Forelimb muscle (tissue), 1 donor: ENCODE results near the gene STX16. TPM values are rescaled to one million over a fixed set of nuclear protein-coding genes. Genes with fewer than 3 reads are reported as not detected.
"Not testable (repeated sequence)": the region's sequence is repeated elsewhere in the genome, so short reads cannot be mapped to it uniquely, and the experiment has no call there.

Experiments
- DNase-seq: peaks from one replicate; pipeline ENCODE4 v3.0.0-alpha.2; 2013; ENCODE audit warnings: low read depth
- polyA plus RNA-seq: library from polyadenylated mRNA; unstranded; fragments of 120-200 nt; gene quantifications from one replicate; pipeline ENCODE4 v1.2.1, GENCODE V29; 2013; ENCODE audit not compliant: insufficient read length

The STX16 gene
- polyA plus RNA-seq, 1 donor = 67.1 TPM

DNA sequence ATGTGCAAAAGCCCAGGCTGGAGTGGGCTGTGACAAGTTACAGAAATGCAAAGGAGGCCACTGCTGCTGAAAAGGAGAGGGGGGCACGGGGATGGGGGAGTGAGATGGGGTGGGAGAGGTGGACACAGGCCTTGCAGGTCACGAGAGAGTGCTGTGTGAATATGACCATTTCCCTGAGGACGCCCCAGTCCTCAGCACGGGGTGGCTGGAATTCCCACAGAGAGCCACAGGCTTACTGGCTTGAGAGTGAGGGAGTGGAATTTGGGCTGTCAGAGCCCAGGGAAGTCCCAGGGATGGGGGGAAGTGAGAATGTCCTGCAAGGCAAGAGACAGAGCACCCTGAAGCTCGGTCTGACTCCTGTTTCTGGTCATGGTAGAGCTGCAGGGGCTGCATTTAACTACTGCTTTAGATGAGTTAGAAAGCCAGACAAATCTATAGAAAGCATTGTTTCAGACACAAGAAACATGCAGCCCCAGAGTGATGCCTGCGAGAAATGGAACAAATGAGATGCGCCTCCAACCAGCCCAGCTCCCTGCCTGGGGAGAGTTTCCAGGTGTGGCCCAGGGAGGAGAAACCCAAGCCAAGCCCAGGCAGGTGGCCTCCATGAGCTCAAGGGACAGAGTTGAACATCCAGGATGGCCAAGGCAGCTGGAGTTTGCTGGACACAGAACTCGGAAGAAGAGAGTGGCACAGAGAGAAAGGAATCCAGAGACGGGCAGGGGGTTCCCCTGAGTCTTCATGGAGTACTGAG lies 72.0 kb downstream of the STX16 start:
- DNase-seq = no peak

DNA sequence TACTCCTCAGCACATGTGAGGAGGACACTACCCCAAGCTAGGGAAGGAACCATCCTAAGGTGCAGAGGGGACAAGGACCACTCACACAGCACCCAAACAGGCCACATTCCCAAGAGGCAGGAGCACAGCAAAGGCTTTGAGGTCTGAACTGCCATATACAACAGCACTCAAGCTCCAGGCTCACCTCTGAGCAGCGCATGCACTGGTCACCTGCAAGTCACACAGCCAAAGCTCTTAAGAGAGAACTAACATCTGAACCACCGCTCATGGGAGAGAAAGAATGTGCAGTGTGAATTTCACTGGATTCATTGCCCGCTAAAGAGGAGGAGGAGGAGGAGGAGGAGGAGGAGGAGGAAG lies 72.5 kb downstream of the STX16 start:
- DNase-seq = no peak

DNA sequence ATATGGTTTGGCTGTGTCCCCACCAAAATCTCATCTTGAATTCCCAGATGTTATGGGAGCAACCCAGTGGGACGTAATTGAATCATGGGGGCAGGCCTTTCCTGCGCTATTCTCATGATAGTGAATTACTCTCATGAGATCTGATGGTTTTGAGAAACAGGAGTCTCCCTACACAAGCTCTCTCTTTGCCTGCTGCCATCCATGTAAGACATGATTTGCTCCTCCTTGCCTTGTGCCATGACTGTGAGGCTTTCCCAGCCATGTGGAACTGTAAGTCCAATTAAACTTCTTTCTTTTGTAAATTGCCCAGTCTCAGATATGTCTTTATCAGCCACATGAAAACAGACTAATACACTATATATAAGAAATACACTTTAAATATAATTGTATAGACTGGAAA lies 75.1 kb downstream of the STX16 start:
- not testable (repeated sequence) for DNase-seq

Other genes starting within 250 kb of the STX16 start
- 5.9 TPM for gene APCDD1L, start 135.9 kb upstream of the STX16 start, polyA plus RNA-seq
- 42.3 TPM for gene NPEPL1, start 41.5 kb downstream of the STX16 start, polyA plus RNA-seq
- 2.8 TPM for gene GNAS-AS1, start 199.6 kb downstream of the STX16 start, polyA plus RNA-seq
- 3,555 TPM for gene GNAS, start 201.4 kb downstream of the STX16 start, polyA plus RNA-seq